ENCODE measurements around the gene TERT.

TERT gene

GRCh38 chr5:1318659-1319251, 23.9 kb upstream of the TERT start:
- DNase-seq (ENCODE audit: low read depth in 2 of 2), result no peak

- no peak for DNase-seq (ENCODE audit: low read depth in 2 of 2)
Observed at GRCh38 chr5:1317921-1318565, 23.2 kb upstream of the TERT start.

- no peak for DNase-seq (ENCODE audit: low read depth in 2 of 2)
Observed at GRCh38 chr5:1316588-1317340, 21.9 kb upstream of the TERT start.

- peak in 1 of 2 donors; percentile 25 for DNase-seq (ENCODE audit: low read depth in 2 of 2)
Observed at GRCh38 chr5:1315709-1316587, 21.1 kb upstream of the TERT start.

GRCh38 chr5:1315018-1315708, 20.3 kb upstream of the TERT start:
- no peak for DNase-seq (ENCODE audit: low read depth in 2 of 2)

- DNase-seq (ENCODE audit: low read depth in 2 of 2), result no peak
Observed at GRCh38 chr5:1314564-1314982, 19.7 kb upstream of the TERT start.

- DNase-seq (ENCODE audit: low read depth in 2 of 2), result no peak
Observed at GRCh38 chr5:1312993-1313833, 18.3 kb upstream of the TERT start.

- peak in 1 of 2 donors; percentile 13 for DNase-seq (ENCODE audit: low read depth in 2 of 2)
Observed at GRCh38 chr5:1312206-1312605, 17.3 kb upstream of the TERT start.

GRCh38 chr5:1311439-1312055, 16.7 kb upstream of the TERT start:
- DNase-seq (ENCODE audit: low read depth in 2 of 2), result no peak

GRCh38 chr5:1310118-1310517, 15.2 kb upstream of the TERT start:
- no peak for DNase-seq (ENCODE audit: low read depth in 2 of 2)

- DNase-seq (ENCODE audit: low read depth in 2 of 2), result no peak
Observed at GRCh38 chr5:1304033-1304432, 9.2 kb upstream of the TERT start.

GRCh38 chr5:1302258-1302657, 7.4 kb upstream of the TERT start:
- no peak for DNase-seq (ENCODE audit: low read depth in 2 of 2)

- no peak for DNase-seq (ENCODE audit: low read depth in 2 of 2)
Observed at GRCh38 chr5:1300581-1301083, 5.8 kb upstream of the TERT start.

- no peak for DNase-seq (ENCODE audit: low read depth in 2 of 2)
Observed at GRCh38 chr5:1299961-1300360, 5.1 kb upstream of the TERT start.

GRCh38 chr5:1299511-1299850, 4.6 kb upstream of the TERT start:
- DNase-seq (ENCODE audit: low read depth in 2 of 2), result no peak

- DNase-seq (ENCODE audit: low read depth in 2 of 2), result no peak
Observed at GRCh38 chr5:1298723-1299510, 4.0 kb upstream of the TERT start.

GRCh38 chr5:1298067-1298551, 3.2 kb upstream of the TERT start:
- DNase-seq (ENCODE audit: low read depth in 2 of 2), result no peak

GRCh38 chr5:1297243-1297642, 2.4 kb upstream of the TERT start:
- DNase-seq (ENCODE audit: low read depth in 2 of 2), result no peak

- no peak for DNase-seq (ENCODE audit: low read depth in 2 of 2)
Observed at GRCh38 chr5:1295650-1296037, 776 bp upstream of the TERT start.
